H1 (cell line): Measurements from ENCODE around the gene MRPL9. TPM values are rescaled to one million over a fixed set of nuclear protein-coding genes. Genes with fewer than 3 reads are reported as not detected.

Experiments
- CTCF ChIA-PET: fragments of 300-600 bp; sonication (Branson Sonifier 250); formaldehyde crosslinking; loops from one replicate; lab custom pipeline; 2021; ENCODE audit not compliant: partially characterized antibody; lab: Charles Lee
- POLR2A ChIA-PET: fragments of 300-600 bp; sonication (Branson Sonifier 250); formaldehyde crosslinking; loops from one replicate; lab custom pipeline; 2021; ENCODE audit warnings: inconsistent platforms; ENCODE audit not compliant: partially characterized antibody; lab: Charles Lee
- DNase-seq, 2 experiments: peaks; one replicate each; pipeline versions ENCODE4 v3.0.0 to v3.0.0-alpha.2; 2010 to 2022; ENCODE audit warnings: low spot score in 2 of 2, low read depth in 1 of 2, mixed read lengths in 1 of 2
- FAIRE-seq: peaks from 2 replicates; lab custom pipeline; 2011; peaks lifted over from hg19 to GRCh38; lab: Jason Lieb, UNC
- H2AFZ ChIP-seq: 2 replicates; pipeline ENCODE4 v1.8.1; 2012; ENCODE audit warnings: low read length, inconsistent platforms
- H2AK5ac ChIP-seq: 2 replicates; pipeline ENCODE4 v1.6.1; 2013; ENCODE audit warnings: low read depth, low read length
- H2BK120ac ChIP-seq: replicated peaks from 2 replicates; pipeline ENCODE3; 2013; ENCODE audit warnings: low read depth, low read length, inconsistent platforms
- H2BK12ac ChIP-seq: 2 replicates; pipeline ENCODE4 v1.6.1; 2013; ENCODE audit warnings: low read depth, low read length
- H2BK15ac ChIP-seq: 2 replicates; pipeline ENCODE4 v1.6.1; 2013; ENCODE audit warnings: low read length
- H2BK20ac ChIP-seq: 2 replicates; pipeline ENCODE4 v1.6.1; 2013; ENCODE audit warnings: low read length
- H2BK5ac ChIP-seq: 2 replicates; pipeline ENCODE4 v1.6.1; 2013; ENCODE audit warnings: low read depth, low read length
- H3K14ac ChIP-seq: 2 replicates; pipeline ENCODE4 v1.6.1; 2013; ENCODE audit warnings: inconsistent platforms; ENCODE audit not compliant: insufficient read length
- H3K18ac ChIP-seq: 2 replicates; pipeline ENCODE4 v1.6.1; 2013; ENCODE audit warnings: low read length; ENCODE audit errors: extremely low read depth
- H3K23ac ChIP-seq: 2 replicates; pipeline ENCODE4 v1.6.1; 2013; ENCODE audit warnings: inconsistent platforms; ENCODE audit not compliant: insufficient read length
- H3K23me2 ChIP-seq: 2 replicates; pipeline ENCODE4 v1.6.1; 2013; ENCODE audit warnings: low read depth, low read length
- H3K27ac ChIP-seq: 2 replicates; pipeline ENCODE4 v1.6.1; 2011; ENCODE audit warnings: low read depth, low read length, inconsistent platforms
- H3K27me3 ChIP-seq, 4 experiments: replicated peaks in 1 of 4; 1 replicate in 1 of 4; 2 replicates in 3 of 4; pipeline versions ENCODE4 v1.6.1 to v1.8.1; 2011 to 2013; ENCODE audit warnings: low read length in 3 of 4, mild to moderate bottlenecking in 3 of 4, inconsistent platforms in 2 of 4, mixed read lengths in 2 of 4, moderate library complexity in 1 of 4; ENCODE audit not compliant: control insufficient read depth in 3 of 4, insufficient read depth in 3 of 4; ENCODE audit errors: extremely low read depth in 1 of 4
- H3K36me3 ChIP-seq, 4 experiments: 2 replicates each; pipeline versions ENCODE4 v1.6.1 to v1.8.1; 2011 to 2013; ENCODE audit warnings: mild to moderate bottlenecking in 4 of 4, low read length in 3 of 4, moderate library complexity in 2 of 4, control low read depth in 1 of 4, inconsistent platforms in 1 of 4; ENCODE audit not compliant: insufficient read depth in 4 of 4, control insufficient read depth in 2 of 4
- H3K4ac ChIP-seq: replicated peaks from 2 replicates; pipeline ENCODE3; 2013; ENCODE audit warnings: low read length, low read depth, mixed read lengths, inconsistent platforms; ENCODE audit not compliant: insufficient read length
- H3K4me1 ChIP-seq, 4 experiments: replicated peaks in 1 of 4; 1 replicate in 1 of 4; 2 replicates in 3 of 4; pipeline versions ENCODE4 v1.6.1 to v1.8.1; 2011 to 2013; ENCODE audit warnings: low read length in 3 of 4, inconsistent platforms in 2 of 4, mixed read lengths in 1 of 4; ENCODE audit not compliant: insufficient read depth in 4 of 4, control insufficient read depth in 3 of 4
- H3K4me2 ChIP-seq, 2 experiments: 2 replicates each; pipeline versions ENCODE4 v1.6.1 to v1.8.1; 2011 to 2013; ENCODE audit warnings: low read depth in 2 of 2, low read length in 2 of 2, control low read depth in 1 of 2, inconsistent platforms in 1 of 2, mild to moderate bottlenecking in 1 of 2; ENCODE audit not compliant: insufficient read depth in 1 of 2
- H3K4me3 ChIP-seq, 4 experiments: fragments of 200-600, 300-600 bp in 1 of 4; sonication (generic), shearing (Covaris generic), sonication (Bioruptor Twin) in 1 of 4; 2 replicates each; pipeline versions ENCODE4 v1.5.1 to v1.8.1; 2011 to 2016; ENCODE audit warnings: low read length in 4 of 4, low read depth in 3 of 4, control low read depth in 2 of 4, inconsistent platforms in 2 of 4, mild to moderate bottlenecking in 2 of 4, mixed read lengths in 1 of 4, moderate library complexity in 1 of 4; ENCODE audit not compliant: insufficient read depth in 2 of 4; ENCODE audit errors: extremely low read depth in 1 of 4
- H3K56ac ChIP-seq: replicated peaks from 2 replicates; pipeline ENCODE3; 2013; ENCODE audit warnings: low read depth, mild to moderate bottlenecking, mixed read lengths, low read length, inconsistent platforms; ENCODE audit not compliant: insufficient read length
- H3K79me1 ChIP-seq: 2 replicates; pipeline ENCODE4 v1.6.1; 2013; ENCODE audit warnings: low read depth, low read length, control low read depth
- H3K79me2 ChIP-seq, 2 experiments: 2 replicates each; pipeline versions ENCODE4 v1.6.1 to v1.8.1; 2012 to 2013; ENCODE audit warnings: low read length in 2 of 2, mild to moderate bottlenecking in 2 of 2, inconsistent platforms in 1 of 2; ENCODE audit not compliant: insufficient read depth in 2 of 2, control insufficient read depth in 1 of 2
- H3K9ac ChIP-seq, 4 experiments: replicated peaks in 1 of 4; 1 replicate in 1 of 4; 2 replicates in 3 of 4; pipeline versions ENCODE4 v1.6.1 to v1.8.1; 2011 to 2013; ENCODE audit warnings: low read depth in 3 of 4, low read length in 3 of 4, control low read depth in 2 of 4, mild to moderate bottlenecking in 2 of 4, moderate library complexity in 2 of 4, inconsistent platforms in 1 of 4; ENCODE audit errors: extremely low read depth in 1 of 4
- H3K9me3 ChIP-seq, 2 experiments: 2 replicates each; pipeline versions ENCODE4 v1.6.1 to v1.8.1; 2012 to 2013; ENCODE audit warnings: mild to moderate bottlenecking in 2 of 2, moderate library complexity in 2 of 2, control low read depth in 1 of 2, inconsistent platforms in 1 of 2, low read depth in 1 of 2, low read length in 1 of 2, mixed read lengths in 1 of 2; ENCODE audit not compliant: insufficient read depth in 2 of 2
- H4K20me1 ChIP-seq, 2 experiments: replicated peaks in 1 of 2; 2 replicates each; pipeline versions ENCODE3 to v1.8.1; 2011 to 2013; ENCODE audit warnings: inconsistent platforms in 2 of 2, low read length in 2 of 2, mild to moderate bottlenecking in 1 of 2; ENCODE audit not compliant: insufficient read depth in 2 of 2, control insufficient read depth in 1 of 2
- H4K5ac ChIP-seq: 2 replicates; pipeline ENCODE4 v1.6.1; 2013; ENCODE audit warnings: low read length, low read depth, mixed read lengths, inconsistent platforms; ENCODE audit not compliant: insufficient read length
- H4K8ac ChIP-seq: 2 replicates; pipeline ENCODE4 v1.8.0; 2013; ENCODE audit warnings: mild to moderate bottlenecking, moderate library complexity, low read length, inconsistent platforms; ENCODE audit not compliant: insufficient read depth; ENCODE audit errors: extremely low read depth
- H4K91ac ChIP-seq: replicated peaks from 2 replicates; pipeline ENCODE3; 2013; ENCODE audit warnings: low read length, mixed read lengths, inconsistent platforms; ENCODE audit not compliant: insufficient read length
- ATF2 ChIP-seq: IDR thresholded peaks from 2 replicates; pipeline ENCODE4 v1.6.1; 2012; ENCODE audit warnings: low read length, inconsistent platforms
- BRCA1 ChIP-seq: IDR thresholded peaks from 2 replicates; pipeline ENCODE4 v1.6.1; 2012; ENCODE audit warnings: low read depth, low read length, improper control_type of control experiment
- EP300 ChIP-seq, 2 experiments: IDR thresholded peaks; 1 replicate in 1 of 2; 2 replicates in 1 of 2; pipeline ENCODE4 v1.6.1; 2011 to 2012; ENCODE audit warnings: low read depth in 2 of 2, low read length in 2 of 2, mild to moderate bottlenecking in 2 of 2, borderline replicate concordance in 1 of 2, inconsistent platforms in 1 of 2, moderate library complexity in 1 of 2
- PHF8 ChIP-seq: fragments of 200-600 bp; sonication (generic); conservative IDR thresholded peaks from 2 replicates; pipeline ENCODE4 v1.7.1; 2012; ENCODE audit warnings: low read depth, mild to moderate bottlenecking, inconsistent platforms, low read length, moderate library complexity
- POLR2A ChIP-seq, 2 experiments: IDR thresholded peaks; 1 replicate in 1 of 2; 2 replicates in 1 of 2; pipeline ENCODE4 v1.6.1; 2011; ENCODE audit warnings: low read depth in 2 of 2, low read length in 2 of 2, mild to moderate bottlenecking in 2 of 2; ENCODE audit errors: control extremely low read depth in 1 of 2
- SAP30 ChIP-seq: fragments of 300-600 bp; sonication (generic); IDR thresholded peaks from 2 replicates; pipeline ENCODE4 v1.7.1; 2012; ENCODE audit warnings: low read length, moderate library complexity, mild to moderate bottlenecking, inconsistent platforms; ENCODE audit not compliant: insufficient read depth, insufficient replicate concordance
- SUZ12 ChIP-seq: fragments of 200-600 bp; sonication (generic); IDR thresholded peaks from 2 replicates; pipeline ENCODE4 v1.6.1; 2012; ENCODE audit warnings: mild to moderate bottlenecking, inconsistent platforms, low read length, moderate library complexity, mixed read lengths
- TAF1 ChIP-seq: IDR thresholded peaks from 2 replicates; pipeline ENCODE4 v1.6.1; 2011; ENCODE audit warnings: mild to moderate bottlenecking, low read depth, low read length
- TAF7 ChIP-seq: optimal IDR thresholded peaks from 2 replicates; pipeline ENCODE3; 2011; ENCODE audit warnings: low read depth, mild to moderate bottlenecking, inconsistent platforms, low read length, moderate library complexity, borderline replicate concordance
- WGBS, 2 experiments: shearing (Covaris generic) in 1 of 2; methylation state at CpG; one replicate each; pipeline versions ENCODE4 v1.1.6 to v1.1.7; 2013 to 2015; ENCODE audit warnings: low lambda C conversion rate in 2 of 2, mixed read lengths in 2 of 2, inconsistent platforms in 1 of 2, low coverage in 1 of 2, missing lambda C conversion rate in 1 of 2; ENCODE audit not compliant: insufficient replicate concordance in 2 of 2, insufficient coverage in 1 of 2, insufficient read length in 1 of 2; ENCODE audit errors: extremely low coverage in 1 of 2, missing lambda C conversion rate in 1 of 2; 5-methylcytosine and 5-hydroxymethylcytosine counted together
- polyA plus RNA-seq, 7 experiments: library from polyadenylated mRNA; depleted of rRNA in 3 of 7; stranded (reverse) in 5 of 7; unstranded in 2 of 7; fragments of >200 nt in 5 of 7; fragments of 200-250 nt in 2 of 7; gene quantifications; 1 replicate in 5 of 7; 2 replicates in 1 of 7; 4 replicates in 1 of 7; pipeline versions ENCODE4 v1.2.1 to v1.2.3, GENCODE V29; 2011 to 2013; ENCODE audit warnings: missing spikeins in 2 of 7, mixed read lengths in 2 of 7
- total RNA-seq: library from RNA; stranded (reverse); fragmentation: NEBNext Ultra II Directional; extraction: Animal tissue kit (Norgen Biotek cat#: 25700); gene quantifications from 2 replicates; pipeline ENCODE4 v1.2.1, GENCODE V29; 2021

The MRPL9 gene
- total and polyA plus RNA-seq, 2 of the 8 experiments (the other 6 are each of a cell fraction or from before 2014, with no cell fraction given) = 74.9 to 113 TPM

- H2BK15ac ChIP-seq = no peak overlapping the region
- no peak overlapping the region for H2BK120ac ChIP-seq
- no peaks in the 10 kb centered on the region for H3K23me2 ChIP-seq
- H4K91ac ChIP-seq = no peak overlapping the region
- H2BK12ac ChIP-seq = no peak overlapping the region
- H2AK5ac ChIP-seq = no peak overlapping the region
- no peak overlapping the region for H3K4me3 ChIP-seq
- TF ChIP-seq TAF1 (no peak), SAP30 (no peak), TAF7 (no peak), BRCA1 (no peak), SUZ12 (no peak), POLR2A (IDR thresholded peaks at IDR 0.05; ENCODE audit: control extremely low read depth in 1 of 2, low read depth in 2 of 2, low read length in 2 of 2) (no peak), EP300 (IDR thresholded peaks at IDR 0.05; ENCODE audit: borderline replicate concordance in 1 of 2, low read depth in 2 of 2, low read length in 2 of 2) (no peak), PHF8 (no peak), ATF2 (no peak)
- TF ChIP-seq, all 59 proteins: peak for 0
- DNase-seq = no peak
- H2AFZ ChIP-seq = no peak overlapping the region
- WGBS, 2 experiments = 81% methylated on average over 2 of the region's 2 CpGs; no CpG with 5 or more reads in 1 of the 2 experiments
- no peak overlapping the region for H2BK5ac ChIP-seq
- no peaks in the 10 kb centered on the region for H3K79me2 ChIP-seq
- H3K27ac ChIP-seq = no peak overlapping the region
- no peak overlapping the region for H3K23ac ChIP-seq
- H3K36me3 ChIP-seq = no peaks in the 10 kb centered on the region
- H4K20me1 ChIP-seq = no peaks in the 10 kb centered on the region
- FAIRE-seq = no peak
- H3K9me3 ChIP-seq = peaks cover 16 to 18% of the 10 kb centered on the region in 2 experiments
- H4K8ac ChIP-seq = no peak overlapping the region
- no peak overlapping the region for H3K14ac ChIP-seq
- H3K9ac ChIP-seq = no peak overlapping the region
- no peak overlapping the region for H3K56ac ChIP-seq
- POLR2A ChIA-PET = no interaction called here
- no peak overlapping the region for H4K5ac ChIP-seq
- no peak overlapping the region for H3K4me2 ChIP-seq
- CTCF ChIA-PET = interaction anchor here (1.6 to 2.6 kb wide), 2 partner anchors 21 to 39 kb away, joined by 4 to 7 read pairs; partner anchors contain the start of gene CELF3
- peaks cover 0 to 5% (median 3%) of the 10 kb centered on the region in 4 experiments; a peak in 3 of 7 replicates for H3K4me1 ChIP-seq
- no peak overlapping the region for H3K4ac ChIP-seq
- no peak overlapping the region for H2BK20ac ChIP-seq
- H3K79me1 ChIP-seq = no peaks in the 10 kb centered on the region
- H3K18ac ChIP-seq = no peak overlapping the region
- H3K27me3 ChIP-seq = no peaks in the 10 kb centered on the region; a peak in 1 of 7 replicates
Measured at GRCh38 chr1:151737026-151737425, 26.3 kb downstream of the MRPL9 start.
